ENCODE results near the gene DMKN.
A peak's percentile ranks its signal among the peaks of the same experiment; 100 is the strongest.

Gene DMKN, protein sequence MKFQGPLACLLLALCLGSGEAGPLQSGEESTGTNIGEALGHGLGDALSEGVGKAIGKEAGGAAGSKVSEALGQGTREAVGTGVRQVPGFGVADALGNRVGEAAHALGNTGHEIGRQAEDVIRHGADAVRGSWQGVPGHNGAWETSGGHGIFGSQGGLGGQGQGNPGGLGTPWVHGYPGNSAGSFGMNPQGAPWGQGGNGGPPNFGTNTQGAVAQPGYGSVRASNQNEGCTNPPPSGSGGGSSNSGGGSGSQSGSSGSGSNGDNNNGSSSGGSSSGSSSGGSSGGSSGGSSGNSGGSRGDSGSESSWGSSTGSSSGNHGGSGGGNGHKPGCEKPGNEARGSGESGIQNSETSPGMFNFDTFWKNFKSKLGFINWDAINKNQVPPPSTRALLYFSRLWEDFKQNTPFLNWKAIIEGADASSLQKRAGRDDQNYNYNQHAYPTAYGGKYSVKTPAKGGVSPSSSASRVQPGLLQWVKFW

DNA sequence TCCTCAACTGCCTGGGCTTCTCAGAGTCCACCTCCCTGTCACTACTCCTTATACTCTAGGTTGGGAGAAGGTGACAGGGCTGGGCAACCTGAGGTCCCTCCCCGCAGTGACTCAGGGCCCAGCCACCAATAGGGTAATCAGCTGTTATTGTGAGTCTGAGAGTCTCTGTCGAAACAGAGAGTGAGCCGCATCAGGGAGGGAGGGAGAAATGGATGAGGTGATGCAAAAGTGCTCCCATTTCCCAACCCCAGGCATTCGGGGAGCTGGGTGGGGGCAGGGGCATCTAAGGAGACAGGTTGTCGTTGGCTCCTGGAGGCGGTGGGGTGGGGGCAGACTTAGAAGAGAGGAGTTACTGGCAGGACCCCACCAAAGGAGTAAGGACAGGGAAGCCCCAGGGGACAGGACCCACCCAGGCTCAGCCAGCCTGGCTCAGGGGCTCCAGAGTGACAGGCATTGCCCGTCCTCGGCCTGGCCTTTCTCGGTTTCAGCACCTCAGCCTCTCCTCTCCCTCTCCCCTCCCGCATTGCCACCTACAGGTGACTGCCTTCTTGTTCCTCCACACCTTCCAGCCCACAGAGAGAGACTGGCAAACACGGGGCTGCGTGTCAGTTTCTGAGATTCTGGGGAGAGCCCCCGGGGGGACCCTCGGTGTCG lies at the start of gene DMKN:
Gene DMKN, minus strand, starts transcription at position 22 of the 654 bp plus-strand sequence. CDS start 174 bp downstream, outside the sequence.
- H3K4me3 ChIP-seq (ENCODE audit: low read length): peak within 1 kb of the TSS; percentile 45
- TF ChIP-seq, protein P1, sequence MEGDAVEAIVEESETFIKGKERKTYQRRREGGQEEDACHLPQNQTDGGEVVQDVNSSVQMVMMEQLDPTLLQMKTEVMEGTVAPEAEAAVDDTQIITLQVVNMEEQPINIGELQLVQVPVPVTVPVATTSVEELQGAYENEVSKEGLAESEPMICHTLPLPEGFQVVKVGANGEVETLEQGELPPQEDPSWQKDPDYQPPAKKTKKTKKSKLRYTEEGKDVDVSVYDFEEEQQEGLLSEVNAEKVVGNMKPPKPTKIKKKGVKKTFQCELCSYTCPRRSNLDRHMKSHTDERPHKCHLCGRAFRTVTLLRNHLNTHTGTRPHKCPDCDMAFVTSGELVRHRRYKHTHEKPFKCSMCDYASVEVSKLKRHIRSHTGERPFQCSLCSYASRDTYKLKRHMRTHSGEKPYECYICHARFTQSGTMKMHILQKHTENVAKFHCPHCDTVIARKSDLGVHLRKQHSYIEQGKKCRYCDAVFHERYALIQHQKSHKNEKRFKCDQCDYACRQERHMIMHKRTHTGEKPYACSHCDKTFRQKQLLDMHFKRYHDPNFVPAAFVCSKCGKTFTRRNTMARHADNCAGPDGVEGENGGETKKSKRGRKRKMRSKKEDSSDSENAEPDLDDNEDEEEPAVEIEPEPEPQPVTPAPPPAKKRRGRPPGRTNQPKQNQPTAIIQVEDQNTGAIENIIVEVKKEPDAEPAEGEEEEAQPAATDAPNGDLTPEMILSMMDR (IDR thresholded peaks at IDR 0.05; ENCODE audit: insufficient read depth, low read depth, low read length, missing control alignments): peak; percentile 40
- DNase-seq (ENCODE audit: low read depth): peak; percentile 93

DNA sequence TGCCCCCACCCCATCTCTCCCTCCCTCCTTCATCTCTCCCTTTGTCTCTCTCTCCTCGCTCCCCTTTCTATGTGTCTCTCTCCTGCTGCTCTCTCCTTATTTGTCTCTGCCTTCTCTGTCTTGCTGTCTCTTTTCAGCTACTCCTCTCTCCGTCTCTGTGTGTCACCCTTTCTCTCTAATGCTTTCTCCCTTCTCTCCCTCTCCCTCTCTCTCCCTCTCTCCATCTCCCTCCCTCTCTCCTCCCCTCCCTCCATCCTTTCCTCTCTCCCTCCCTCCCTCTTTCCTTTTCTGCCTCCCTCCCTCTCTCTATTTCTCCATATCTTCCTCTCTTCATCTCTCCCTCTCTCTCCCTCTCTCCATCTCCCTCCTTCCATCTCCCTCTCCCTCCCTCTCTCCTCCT lies 49.3 kb upstream of the DMKN start:
- TF ChIP-seq, protein P1 (IDR thresholded peaks at IDR 0.05; ENCODE audit: insufficient read depth, low read depth, low read length, missing control alignments): no peak
- DNase-seq (ENCODE audit: low read depth): no peak
- no peak overlapping the region for H3K4me3 ChIP-seq (ENCODE audit: low read length)

DNA sequence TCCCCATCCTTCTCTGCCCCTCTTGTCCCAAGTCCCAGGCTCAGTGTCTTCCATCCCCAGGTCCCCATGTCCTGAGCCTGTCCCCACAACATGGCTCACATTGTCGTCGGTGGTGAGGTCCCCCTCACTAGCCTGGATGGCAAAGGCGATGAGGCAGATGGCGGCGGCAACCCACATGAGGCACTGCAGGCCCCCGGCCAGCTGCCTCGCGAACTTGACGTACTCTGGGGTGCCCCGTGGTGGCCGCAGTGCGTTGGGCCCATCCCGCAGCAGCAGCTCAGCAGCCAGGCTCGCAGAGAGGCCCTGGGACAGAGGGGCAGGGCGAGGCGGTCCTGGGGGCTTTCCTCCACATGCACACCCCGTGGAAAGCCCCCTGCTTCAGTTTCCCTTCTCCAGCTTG lies 48.9 kb upstream of the DMKN start:
- no peak for DNase-seq (ENCODE audit: low read depth)
- H3K4me3 ChIP-seq (ENCODE audit: low read length): no peak overlapping the region
- TF ChIP-seq, protein P1 (IDR thresholded peaks at IDR 0.05; ENCODE audit: insufficient read depth, low read depth, low read length, missing control alignments): no peak

DNA sequence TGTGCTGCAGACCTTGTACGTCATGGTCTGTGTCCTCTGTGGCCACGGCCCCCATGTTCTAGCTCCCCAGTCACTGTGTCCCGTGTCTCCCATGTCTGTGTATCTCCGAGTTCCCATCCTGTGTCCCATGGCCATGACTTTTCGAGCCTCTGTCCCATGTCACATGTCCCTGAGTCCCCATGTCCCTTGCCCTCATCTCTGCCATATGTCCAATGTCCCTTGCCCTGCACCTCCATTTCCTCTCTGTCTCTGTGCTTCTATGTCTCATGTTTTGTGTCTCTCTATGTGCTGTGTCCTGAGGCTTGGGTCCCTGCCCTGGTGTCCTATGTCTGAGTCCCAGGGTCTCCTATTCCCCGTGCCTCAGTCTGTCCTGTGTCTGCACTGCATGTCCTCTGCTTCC lies 48.0 kb upstream of the DMKN start:
- DNase-seq (ENCODE audit: low read depth): no peak
- TF ChIP-seq, protein P1 (IDR thresholded peaks at IDR 0.05; ENCODE audit: insufficient read depth, low read depth, low read length, missing control alignments): no peak

DNA sequence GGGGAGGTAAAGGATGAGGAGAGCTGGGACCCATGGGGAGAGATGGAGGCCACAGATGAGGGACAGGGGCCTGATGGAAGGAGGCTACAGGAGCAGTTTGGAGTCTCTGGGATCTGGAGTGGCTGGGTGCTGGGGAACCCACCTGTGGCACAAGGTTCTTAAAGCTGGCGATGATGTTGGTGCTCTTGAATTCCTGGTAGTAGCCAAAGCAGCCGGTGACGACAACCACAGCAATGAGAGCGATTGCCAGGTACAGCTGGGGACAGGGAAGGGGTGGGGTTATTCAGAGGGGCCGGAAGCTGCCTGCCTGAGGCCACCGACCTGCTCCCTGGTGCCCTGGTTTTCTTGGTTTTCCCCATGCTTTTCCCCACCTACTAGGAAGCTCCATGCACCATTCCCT lies 47.2 kb upstream of the DMKN start:
- no peak overlapping the region for H3K4me3 ChIP-seq (ENCODE audit: low read length)
- TF ChIP-seq, protein P1 (IDR thresholded peaks at IDR 0.05; ENCODE audit: insufficient read depth, low read depth, low read length, missing control alignments): no peak
- DNase-seq (ENCODE audit: low read depth): no peak

More for the DNA sequence above, 48.0 kb upstream of the DMKN start:
- no peak overlapping the region for H3K4me3 ChIP-seq (ENCODE audit: low read length)

DNA sequence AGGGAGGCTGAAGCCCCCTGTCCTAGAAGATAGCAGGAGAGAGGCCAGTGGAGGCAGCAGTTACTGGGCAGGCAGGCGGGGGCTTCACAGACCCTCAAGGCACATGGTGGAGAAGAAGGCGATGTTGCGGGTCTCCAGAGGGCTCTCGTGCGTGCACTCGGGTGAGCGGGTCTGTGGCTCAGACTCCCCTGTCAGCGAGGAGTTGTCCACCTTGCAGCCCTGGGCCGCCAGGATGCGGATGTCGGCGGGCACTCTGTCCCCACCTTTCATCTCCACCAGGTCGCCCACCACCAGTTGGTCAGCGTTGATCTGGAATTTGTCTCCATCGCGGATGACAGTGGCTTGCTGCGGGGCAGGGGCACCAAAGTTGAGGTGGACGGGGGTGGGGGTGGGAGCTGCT lies 46.8 kb upstream of the DMKN start:
- no peak for DNase-seq (ENCODE audit: low read depth)
- TF ChIP-seq, protein P1 (IDR thresholded peaks at IDR 0.05; ENCODE audit: insufficient read depth, low read depth, low read length, missing control alignments): no peak

More for the DNA sequence above, 46.8 kb upstream of the DMKN start:
- H3K4me3 ChIP-seq (ENCODE audit: low read length): no peak overlapping the region
